Liver (tissue), 9 donors: ENCODE measurements around the gene PLPP4. TPM values are rescaled to one million over a fixed set of nuclear protein-coding genes. Genes with fewer than 3 reads are reported as not detected.

Source experiments
- DNase-seq: peaks from one replicate; pipeline ENCODE4 v3.0.0-alpha.2; 2017; ENCODE audit warnings: low spot score
- H3K27ac ChIP-seq, 2 donors: one replicate each; pipeline ENCODE4 v1.7.0; 2013; ENCODE audit warnings: inconsistent platforms in 2 of 2, low read length in 2 of 2, control low read depth in 1 of 2, low read depth in 1 of 2, mild to moderate bottlenecking in 1 of 2
- H3K27me3 ChIP-seq, 4 donors: one replicate each; pipeline versions ENCODE4 v1.6.1 to v1.7.0; 2013; ENCODE audit warnings: low read length in 3 of 4, inconsistent platforms in 1 of 4, mild to moderate bottlenecking in 1 of 4, moderate library complexity in 1 of 4; ENCODE audit not compliant: control insufficient read depth in 4 of 4, insufficient read depth in 4 of 4
- H3K36me3 ChIP-seq, 4 donors: one replicate each; pipeline versions ENCODE4 v1.6.1 to v1.7.0; 2013; ENCODE audit warnings: low read length in 3 of 4, mild to moderate bottlenecking in 3 of 4, low read depth in 1 of 4, moderate library complexity in 1 of 4; ENCODE audit not compliant: control insufficient read depth in 4 of 4, insufficient read depth in 3 of 4
- H3K4me1 ChIP-seq, 4 donors: one replicate each; pipeline versions ENCODE4 v1.6.1 to v1.7.0; 2013; ENCODE audit warnings: low read length in 3 of 4, mild to moderate bottlenecking in 3 of 4, moderate library complexity in 1 of 4; ENCODE audit not compliant: control insufficient read depth in 4 of 4, insufficient read depth in 4 of 4
- H3K4me3 ChIP-seq, 3 donors: one replicate each; pipeline versions ENCODE4 v1.6.1 to v1.7.0; 2013; ENCODE audit warnings: low read length in 3 of 3, control low read depth in 1 of 3, low read depth in 1 of 3, mild to moderate bottlenecking in 1 of 3
- H3K9ac ChIP-seq, 2 donors: one replicate each; pipeline ENCODE4 v1.7.0; 2013; ENCODE audit warnings: low read length in 2 of 2, mild to moderate bottlenecking in 2 of 2, moderate library complexity in 2 of 2, control low read depth in 1 of 2, low read depth in 1 of 2
- H3K9me3 ChIP-seq, 4 donors: one replicate each; pipeline versions ENCODE4 v1.6.1 to v1.7.0; 2013; ENCODE audit warnings: low read length in 3 of 4; ENCODE audit not compliant: control insufficient read depth in 4 of 4
- ATF3 ChIP-seq: IDR thresholded peaks from 2 replicates; pipeline ENCODE4 v1.6.1; 2016; ENCODE audit warnings: antibody characterized with exemption
- EGR1 ChIP-seq, 2 donors: IDR thresholded peaks; 2 replicates each; pipeline ENCODE4 v1.6.1; 2016 to 2018; ENCODE audit warnings: antibody characterized with exemption in 2 of 2, low read depth in 2 of 2
- FOXA1 ChIP-seq: IDR thresholded peaks from 2 replicates; pipeline ENCODE4 v1.6.1; 2016; ENCODE audit warnings: antibody characterized with exemption
- FOXA2 ChIP-seq: IDR thresholded peaks from 2 replicates; pipeline ENCODE4 v1.6.1; 2016; ENCODE audit warnings: antibody characterized with exemption
- GABPA ChIP-seq, 2 donors: IDR thresholded peaks in 1 of 2; conservative IDR thresholded peaks in 1 of 2; 2 replicates each; pipeline ENCODE4 v1.6.1; 2016; ENCODE audit warnings: antibody characterized with exemption in 2 of 2, mild to moderate bottlenecking in 1 of 2, moderate library complexity in 1 of 2
- HNF4A ChIP-seq, 2 donors: conservative IDR thresholded peaks; 2 replicates each; pipeline ENCODE4 v1.6.1; 2016; ENCODE audit warnings: antibody characterized with exemption in 2 of 2, mild to moderate bottlenecking in 2 of 2
- JUND ChIP-seq, 2 donors: IDR thresholded peaks; 2 replicates each; pipeline ENCODE4 v1.6.1; 2016; ENCODE audit warnings: antibody characterized with exemption in 2 of 2
- MAX ChIP-seq: IDR thresholded peaks from 2 replicates; pipeline ENCODE4 v1.6.1; 2016; ENCODE audit warnings: antibody characterized with exemption
- RAD21 ChIP-seq, 2 donors: IDR thresholded peaks; 2 replicates each; pipeline ENCODE4 v1.6.1; 2016; ENCODE audit warnings: antibody characterized with exemption in 2 of 2, mild to moderate bottlenecking in 2 of 2
- RXRA ChIP-seq, 2 donors: IDR thresholded peaks; 2 replicates each; pipeline ENCODE4 v1.6.1; 2017 to 2018; ENCODE audit warnings: antibody characterized with exemption in 2 of 2, mild to moderate bottlenecking in 1 of 2
- TAF1 ChIP-seq: conservative IDR thresholded peaks from 2 replicates; pipeline ENCODE4 v1.6.1; 2016; ENCODE audit warnings: antibody characterized with exemption, mild to moderate bottlenecking
- YY1 ChIP-seq: IDR thresholded peaks from 2 replicates; pipeline ENCODE4 v1.6.1; 2016; ENCODE audit warnings: antibody characterized with exemption, mild to moderate bottlenecking
- ZBTB33 ChIP-seq: IDR thresholded peaks from 2 replicates; pipeline ENCODE4 v1.6.1; 2016; ENCODE audit warnings: antibody characterized with exemption
- WGBS: extraction: QIAGEN DNeasy Blood & Tissue Kit; methylation state at CpG from one replicate; pipeline ENCODE4 v1.1.7; 2013; 5-methylcytosine and 5-hydroxymethylcytosine counted together
- polyA plus RNA-seq, 2 donors: library from polyadenylated mRNA; stranded (reverse) in 1 of 2; unstranded in 1 of 2; fragments of 200-250 nt in 1 of 2; fragments of >200 nt in 1 of 2; fragmentation: Nextera tagmentation in 1 of 2; extraction: Ambion mirVana in 1 of 2; gene quantifications; one replicate each; pipeline versions ENCODE4 v1.2.1 to v1.2.3, GENCODE V29; 2013 to 2015
- total RNA-seq, 2 donors: library from RNA; depleted of rRNA; stranded (reverse); fragments of >200 nt; gene quantifications; one replicate each; pipeline ENCODE4 v1.2.3, GENCODE V29; 2014
- TF ChIP-seq, protein P1 (sequence below): fragments of 150-350 bp; IDR thresholded peaks from 2 replicates; pipeline ENCODE4 v1.5.1; 2017; ENCODE audit warnings: improper control_type of control experiment, low read depth, low read length; ENCODE audit not compliant: missing input control
- TF ChIP-seq, protein P2 (sequence below): IDR thresholded peaks from 2 replicates; pipeline ENCODE4 v1.6.1; 2016; ENCODE audit warnings: antibody characterized with exemption, mild to moderate bottlenecking
- donor health status: healthy.
- donor health status: healthy.
- donor health status: healthy.
- donor health status: healthy.
- donor health status: healthy.

PLPP4 gene
- total and polyA plus RNA-seq, 4 donors, result 0.14 to 2.8 (median 0.93) TPM

- TF ChIP-seq, protein P1, sequence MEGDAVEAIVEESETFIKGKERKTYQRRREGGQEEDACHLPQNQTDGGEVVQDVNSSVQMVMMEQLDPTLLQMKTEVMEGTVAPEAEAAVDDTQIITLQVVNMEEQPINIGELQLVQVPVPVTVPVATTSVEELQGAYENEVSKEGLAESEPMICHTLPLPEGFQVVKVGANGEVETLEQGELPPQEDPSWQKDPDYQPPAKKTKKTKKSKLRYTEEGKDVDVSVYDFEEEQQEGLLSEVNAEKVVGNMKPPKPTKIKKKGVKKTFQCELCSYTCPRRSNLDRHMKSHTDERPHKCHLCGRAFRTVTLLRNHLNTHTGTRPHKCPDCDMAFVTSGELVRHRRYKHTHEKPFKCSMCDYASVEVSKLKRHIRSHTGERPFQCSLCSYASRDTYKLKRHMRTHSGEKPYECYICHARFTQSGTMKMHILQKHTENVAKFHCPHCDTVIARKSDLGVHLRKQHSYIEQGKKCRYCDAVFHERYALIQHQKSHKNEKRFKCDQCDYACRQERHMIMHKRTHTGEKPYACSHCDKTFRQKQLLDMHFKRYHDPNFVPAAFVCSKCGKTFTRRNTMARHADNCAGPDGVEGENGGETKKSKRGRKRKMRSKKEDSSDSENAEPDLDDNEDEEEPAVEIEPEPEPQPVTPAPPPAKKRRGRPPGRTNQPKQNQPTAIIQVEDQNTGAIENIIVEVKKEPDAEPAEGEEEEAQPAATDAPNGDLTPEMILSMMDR, result no peak
Measured at GRCh38 chr10:120437541-120437940, 19.5 kb upstream of the PLPP4 start (continued).

DNA sequence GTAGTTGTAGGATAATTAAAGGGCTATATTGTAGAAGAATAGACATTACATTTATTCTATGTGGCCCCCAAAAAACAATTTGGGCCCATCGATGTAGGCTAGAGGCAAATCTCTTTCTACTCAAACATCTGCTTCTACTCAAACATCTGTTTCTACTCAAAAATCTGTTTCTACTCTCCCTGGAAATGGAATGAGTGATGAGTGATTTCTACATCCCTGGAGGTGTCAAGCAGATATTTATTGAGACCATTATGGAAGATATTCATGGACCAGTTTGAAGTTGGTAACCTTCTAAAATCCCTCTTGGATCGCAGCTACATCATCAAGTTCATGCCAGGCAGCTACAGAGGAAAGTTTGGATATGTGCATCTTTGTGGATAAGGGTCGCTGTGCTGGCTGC, 5.1 kb upstream of the PLPP4 start:
- H3K27ac ChIP-seq, result no peak overlapping the region
- DNase-seq, result no peak
- no peak overlapping the region for H3K9ac ChIP-seq
- H3K4me1 ChIP-seq, result peaks cover 0 to 7% (median 6%) of the 10 kb centered on the region in 4 donors
- H3K27me3 ChIP-seq, result no peaks in the 10 kb centered on the region
- 75% methylated on average over 3 of the region's 3 CpGs for WGBS
- no peak overlapping the region for H3K4me3 ChIP-seq
- TF ChIP-seq ATF3 (no peak), GABPA (IDR thresholded peaks at IDR 0.05 in 1 of 2, conservative IDR thresholded peaks at IDR 0.05 in 1 of 2) (no peak), FOXA1 (no peak)
- no peaks in the 10 kb centered on the region for H3K36me3 ChIP-seq
- H3K9me3 ChIP-seq, result no peaks in the 10 kb centered on the region

- TF ChIP-seq EGR1 (IDR thresholded peaks at IDR 0.05; ENCODE audit: low read depth in 2 of 2) (no peak), YY1 (no peak), HNF4A (conservative IDR thresholded peaks at IDR 0.05) (no peak), FOXA1 (no peak), GABPA (IDR thresholded peaks at IDR 0.05 in 1 of 2, conservative IDR thresholded peaks at IDR 0.05 in 1 of 2) (no peak), TAF1 (no peak), RAD21 (IDR thresholded peaks at IDR 0.05) (no peak), ZBTB33 (no peak), MAX (no peak), JUND (IDR thresholded peaks at IDR 0.05) (no peak), RXRA (IDR thresholded peaks at IDR 0.05) (no peak), ATF3 (no peak), FOXA2 (no peak)
- TF ChIP-seq, protein P1, result no peak
- TF ChIP-seq, protein P2, sequence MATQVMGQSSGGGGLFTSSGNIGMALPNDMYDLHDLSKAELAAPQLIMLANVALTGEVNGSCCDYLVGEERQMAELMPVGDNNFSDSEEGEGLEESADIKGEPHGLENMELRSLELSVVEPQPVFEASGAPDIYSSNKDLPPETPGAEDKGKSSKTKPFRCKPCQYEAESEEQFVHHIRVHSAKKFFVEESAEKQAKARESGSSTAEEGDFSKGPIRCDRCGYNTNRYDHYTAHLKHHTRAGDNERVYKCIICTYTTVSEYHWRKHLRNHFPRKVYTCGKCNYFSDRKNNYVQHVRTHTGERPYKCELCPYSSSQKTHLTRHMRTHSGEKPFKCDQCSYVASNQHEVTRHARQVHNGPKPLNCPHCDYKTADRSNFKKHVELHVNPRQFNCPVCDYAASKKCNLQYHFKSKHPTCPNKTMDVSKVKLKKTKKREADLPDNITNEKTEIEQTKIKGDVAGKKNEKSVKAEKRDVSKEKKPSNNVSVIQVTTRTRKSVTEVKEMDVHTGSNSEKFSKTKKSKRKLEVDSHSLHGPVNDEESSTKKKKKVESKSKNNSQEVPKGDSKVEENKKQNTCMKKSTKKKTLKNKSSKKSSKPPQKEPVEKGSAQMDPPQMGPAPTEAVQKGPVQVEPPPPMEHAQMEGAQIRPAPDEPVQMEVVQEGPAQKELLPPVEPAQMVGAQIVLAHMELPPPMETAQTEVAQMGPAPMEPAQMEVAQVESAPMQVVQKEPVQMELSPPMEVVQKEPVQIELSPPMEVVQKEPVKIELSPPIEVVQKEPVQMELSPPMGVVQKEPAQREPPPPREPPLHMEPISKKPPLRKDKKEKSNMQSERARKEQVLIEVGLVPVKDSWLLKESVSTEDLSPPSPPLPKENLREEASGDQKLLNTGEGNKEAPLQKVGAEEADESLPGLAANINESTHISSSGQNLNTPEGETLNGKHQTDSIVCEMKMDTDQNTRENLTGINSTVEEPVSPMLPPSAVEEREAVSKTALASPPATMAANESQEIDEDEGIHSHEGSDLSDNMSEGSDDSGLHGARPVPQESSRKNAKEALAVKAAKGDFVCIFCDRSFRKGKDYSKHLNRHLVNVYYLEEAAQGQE, result no peak
- Histone ChIP-seq H3K9me3 (no peaks in the 10 kb centered on the region), H3K4me3 (no peak overlapping the region), H3K9ac (no peak overlapping the region), H3K4me1 (peaks cover 0 to 14% (median 11%) of the 10 kb centered on the region in 4 donors), H3K27ac (no peak overlapping the region), H3K36me3 (no peaks in the 10 kb centered on the region), H3K27me3 (peaks cover 0 to 5% (median 0%) of the 10 kb centered on the region in 4 donors)
- no peak for DNase-seq
- WGBS, result 34% methylated on average over 1 of the region's 1 CpG
Measured at GRCh38 chr10:120453319-120453718, 3.7 kb upstream of the PLPP4 start.
